ENCODE results near the gene DDAH1.
"Not testable (repeated sequence)": the region's sequence is repeated elsewhere in the genome, so short reads cannot be mapped to it uniquely, and the experiment has no call there.

Gene DDAH1

DNA sequence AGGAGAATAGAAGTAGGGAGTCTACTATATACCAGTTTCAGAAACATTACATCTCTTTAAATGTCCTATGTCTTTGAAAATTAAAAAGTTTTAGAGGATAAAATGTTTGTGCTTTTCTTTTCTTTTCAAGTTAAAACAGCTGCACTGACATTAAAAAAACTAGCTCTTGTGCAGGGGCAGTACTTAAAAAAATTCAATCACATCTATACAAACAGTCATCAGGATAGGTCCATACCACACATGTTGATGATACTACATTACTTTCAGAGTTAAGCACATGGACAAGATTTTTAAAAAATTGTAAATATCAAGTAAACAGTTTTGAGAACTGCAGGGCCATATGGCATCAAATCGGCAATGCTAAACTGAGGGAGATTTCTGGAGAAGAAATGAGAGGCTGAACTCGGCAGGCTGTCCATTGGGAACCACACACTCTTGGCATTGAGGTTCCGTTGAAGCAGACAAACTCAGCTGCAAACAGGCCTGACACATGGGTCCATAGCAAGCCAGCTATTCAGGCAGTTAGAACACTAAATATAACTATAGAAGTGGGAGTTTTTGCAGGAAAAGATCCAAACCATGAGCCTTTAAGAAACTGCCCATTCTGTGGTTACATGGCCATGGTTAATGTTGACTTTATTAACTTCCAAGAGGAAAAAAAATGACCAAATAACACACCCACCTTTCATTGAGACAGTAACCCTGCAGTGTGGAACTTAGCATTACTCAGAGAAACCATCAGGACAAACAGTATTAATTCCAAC lies 104.0 kb downstream of the DDAH1 start:
- H3K9ac ChIP-seq = no peak overlapping the region
- H3K27me3 ChIP-seq = no peaks in the 10 kb centered on the region
- H4K20me1 ChIP-seq = no peaks in the 10 kb centered on the region
- H3K4me3 ChIP-seq = no peak overlapping the region
- H3K4me2 ChIP-seq = no peak overlapping the region
- H3K36me3 ChIP-seq = no peaks in the 10 kb centered on the region
- no peaks in the 10 kb centered on the region for H3K9me3 ChIP-seq (replicated peaks in 1 of 11)
- peaks cover 0 to 10% (median 0%) of the 10 kb centered on the region in 10 experiments; a peak in 2 of 20 replicates for H3K4me1 ChIP-seq
- no peak overlapping the region for H3K27ac ChIP-seq
- TF ChIP-seq Cebpa-rat (IDR thresholded peaks at IDR 0.05) = no peak

DNA sequence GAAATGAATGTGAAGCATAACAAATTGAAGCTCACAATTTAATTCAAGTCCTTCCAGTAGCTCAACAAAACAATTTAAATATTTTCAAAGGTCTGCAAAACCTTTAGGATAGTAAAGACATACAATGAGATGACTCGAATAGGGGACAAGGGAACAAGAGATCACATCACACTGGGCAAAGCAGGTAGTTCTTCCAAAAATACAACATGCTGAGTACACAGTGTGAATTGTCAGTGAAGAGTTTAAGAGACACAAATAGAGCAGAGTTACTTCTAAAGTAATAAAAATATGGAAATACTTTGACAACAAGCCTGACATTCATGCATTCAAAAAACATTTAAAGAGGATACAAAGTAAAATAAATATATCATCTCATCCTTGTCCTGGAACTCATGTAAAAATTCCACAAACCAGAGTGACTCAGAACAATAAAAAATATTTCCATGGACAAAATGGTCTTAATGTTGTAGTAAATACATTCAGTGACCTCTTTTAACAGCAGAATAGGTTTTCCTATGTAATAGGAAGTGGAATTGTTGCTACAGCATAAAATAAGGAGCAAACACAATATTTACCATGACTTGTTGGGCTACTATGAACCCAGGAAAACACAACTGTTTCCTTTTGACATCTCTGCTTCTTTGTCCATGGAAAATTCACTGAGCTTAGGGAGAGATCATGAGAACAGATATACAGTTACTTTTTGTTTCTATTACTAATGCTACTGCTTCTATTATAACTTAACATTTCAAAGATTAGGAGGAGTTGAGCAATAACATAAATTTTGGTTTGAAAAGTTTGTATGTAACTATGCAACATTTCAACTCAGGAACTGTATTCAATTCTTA lies 104.9 kb downstream of the DDAH1 start:
- H3K27me3 ChIP-seq = no peaks in the 10 kb centered on the region
- H3K9me3 ChIP-seq (replicated peaks in 1 of 11) = no peaks in the 10 kb centered on the region
- TF ChIP-seq Cebpa-rat (IDR thresholded peaks at IDR 0.05) = no peak
- H3K27ac ChIP-seq = no peak overlapping the region
- no peak overlapping the region for H3K4me3 ChIP-seq
- no peaks in the 10 kb centered on the region for H4K20me1 ChIP-seq
- H3K9ac ChIP-seq = no peak overlapping the region
- H3K4me1 ChIP-seq = peaks cover 0 to 10% (median 0%) of the 10 kb centered on the region in 10 experiments; a peak in 2 of 20 replicates
- no peaks in the 10 kb centered on the region for H3K36me3 ChIP-seq
- H3K4me2 ChIP-seq = no peak overlapping the region

DNA sequence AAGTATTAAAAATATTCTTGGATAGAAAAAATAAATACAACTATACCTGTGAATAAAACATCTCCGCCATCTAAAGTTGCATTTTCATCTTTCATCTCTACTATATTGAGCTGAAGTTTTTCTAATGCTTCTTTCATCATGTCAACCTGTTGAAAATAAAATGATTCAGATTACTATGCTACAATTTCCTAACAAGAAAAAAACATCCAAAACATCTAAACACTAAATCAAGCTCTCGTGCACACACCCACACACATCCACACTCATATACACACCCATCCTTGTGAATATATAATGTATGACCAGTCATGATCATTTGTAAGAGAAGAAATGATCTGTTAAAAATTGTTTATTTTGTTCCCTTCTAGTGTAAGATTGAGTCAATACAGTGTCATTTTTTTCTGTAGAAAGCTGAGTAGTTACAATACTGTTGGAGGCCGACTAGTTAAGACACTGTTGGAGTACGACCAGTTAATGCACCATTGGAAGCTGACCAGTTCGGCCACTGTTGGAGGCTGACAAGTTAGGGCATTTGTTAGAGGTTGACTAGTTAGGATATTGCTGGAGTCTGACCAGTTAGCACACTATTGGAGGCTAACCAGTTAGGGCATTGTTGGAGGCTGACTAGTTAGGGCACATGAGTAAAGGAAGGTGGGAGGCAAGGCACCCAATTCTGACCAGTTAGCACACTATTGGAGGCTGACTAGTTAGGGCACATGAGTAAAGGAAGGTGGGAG lies 106.1 kb downstream of the DDAH1 start:
- TF ChIP-seq Cebpa-rat (IDR thresholded peaks at IDR 0.05) = no peak
- Histone ChIP-seq H3K36me3 (no peaks in the 10 kb centered on the region), H3K27ac (no peak overlapping the region), H3K27me3 (no peaks in the 10 kb centered on the region), H3K9me3 (replicated peaks in 1 of 11) (no peaks in the 10 kb centered on the region), H4K20me1 (no peaks in the 10 kb centered on the region), H3K4me1 (peaks cover 0 to 10% (median 0%) of the 10 kb centered on the region in 10 experiments; a peak in 2 of 20 replicates), H3K4me2 (no peak overlapping the region), H3K4me3 (no peak overlapping the region), H3K9ac (no peak overlapping the region)

- H3K9ac ChIP-seq = no peak overlapping the region
- H3K27me3 ChIP-seq = no peaks in the 10 kb centered on the region
- no peaks in the 10 kb centered on the region for H3K9me3 ChIP-seq (replicated peaks in 1 of 11)
- no peaks in the 10 kb centered on the region for H4K20me1 ChIP-seq
- H3K4me1 ChIP-seq = no peaks in the 10 kb centered on the region
- no peak for TF ChIP-seq Cebpa-rat (IDR thresholded peaks at IDR 0.05)
- H3K4me3 ChIP-seq = no peak overlapping the region
- no peak overlapping the region for H3K4me2 ChIP-seq
- H3K27ac ChIP-seq = no peak overlapping the region
- no peaks in the 10 kb centered on the region for H3K36me3 ChIP-seq
These were observed 107.1 kb downstream of the DDAH1 start for GRCh38 chr1:85357817-85358216.

- H3K27ac ChIP-seq = no peak overlapping the region
- no peaks in the 10 kb centered on the region for H3K9me3 ChIP-seq (replicated peaks in 1 of 11)
- H3K27me3 ChIP-seq = no peaks in the 10 kb centered on the region
- H3K4me1 ChIP-seq = no peaks in the 10 kb centered on the region
- TF ChIP-seq Cebpa-rat (IDR thresholded peaks at IDR 0.05) = no peak
- no peaks in the 10 kb centered on the region for H4K20me1 ChIP-seq
- H3K36me3 ChIP-seq = no peaks in the 10 kb centered on the region
- no peak overlapping the region for H3K4me3 ChIP-seq
- no peak overlapping the region for H3K4me2 ChIP-seq
- no peak overlapping the region for H3K9ac ChIP-seq
These were observed 108.8 kb downstream of the DDAH1 start for GRCh38 chr1:85356130-85356529.

GRCh38 chr1:85352055-85352454 lies 112.9 kb downstream of the DDAH1 start:
- no peaks in the 10 kb centered on the region for H3K36me3 ChIP-seq
- no peak overlapping the region for H3K4me2 ChIP-seq
- H3K4me1 ChIP-seq = no peaks in the 10 kb centered on the region
- no peak for TF ChIP-seq Cebpa-rat (IDR thresholded peaks at IDR 0.05)
- H4K20me1 ChIP-seq = no peaks in the 10 kb centered on the region
- no peaks in the 10 kb centered on the region for H3K9me3 ChIP-seq (replicated peaks in 1 of 11)
- H3K9ac ChIP-seq = no peak overlapping the region
- H3K27me3 ChIP-seq = no peaks in the 10 kb centered on the region
- H3K27ac ChIP-seq = no peak overlapping the region
- no peak overlapping the region for H3K4me3 ChIP-seq

DNA sequence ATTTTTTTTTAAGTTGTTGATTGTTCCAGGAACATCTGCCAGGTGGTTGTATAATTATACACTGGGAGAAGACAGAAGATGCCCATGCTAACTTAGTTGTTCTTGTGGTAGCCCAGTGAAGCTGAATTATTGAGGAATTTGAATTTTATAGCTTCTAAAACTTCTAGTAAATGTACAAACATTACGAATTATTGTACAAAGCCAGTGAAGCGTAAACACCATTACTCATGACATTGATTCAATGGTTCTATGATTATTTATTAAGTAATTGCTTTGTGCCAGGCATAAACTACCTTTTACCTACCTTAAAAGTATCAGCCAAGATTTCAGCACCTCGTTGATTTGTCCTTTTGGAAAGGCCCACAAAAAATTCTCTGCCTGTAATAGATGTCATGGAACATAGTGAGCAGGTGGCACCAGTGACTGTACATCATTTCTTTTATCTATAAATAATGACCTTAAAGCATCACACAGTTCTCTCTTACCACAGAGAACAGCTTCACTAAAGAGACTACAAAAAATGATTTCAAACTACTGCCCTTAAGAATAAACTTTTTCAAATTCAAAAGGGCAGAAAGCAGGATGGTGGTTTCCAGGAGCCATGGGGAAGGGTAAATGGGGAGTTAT lies 113.6 kb downstream of the DDAH1 start:
- Histone ChIP-seq H3K9me3 (replicated peaks in 1 of 11) (peaks cover 0 to 2% (median 0%) of the 10 kb centered on the region in 11 experiments; a peak in 1 of 22 replicates), H3K9ac (no peak overlapping the region), H3K4me2 (no peak overlapping the region), H3K27ac (no peak overlapping the region), H3K4me3 (no peak overlapping the region), H3K27me3 (peaks cover 0 to 2% (median 0%) of the 10 kb centered on the region in 11 experiments; a peak in 1 of 22 replicates), H3K36me3 (no peaks in the 10 kb centered on the region), H4K20me1 (no peaks in the 10 kb centered on the region), H3K4me1 (no peaks in the 10 kb centered on the region)
- no peak for TF ChIP-seq Cebpa-rat (IDR thresholded peaks at IDR 0.05)

DNA sequence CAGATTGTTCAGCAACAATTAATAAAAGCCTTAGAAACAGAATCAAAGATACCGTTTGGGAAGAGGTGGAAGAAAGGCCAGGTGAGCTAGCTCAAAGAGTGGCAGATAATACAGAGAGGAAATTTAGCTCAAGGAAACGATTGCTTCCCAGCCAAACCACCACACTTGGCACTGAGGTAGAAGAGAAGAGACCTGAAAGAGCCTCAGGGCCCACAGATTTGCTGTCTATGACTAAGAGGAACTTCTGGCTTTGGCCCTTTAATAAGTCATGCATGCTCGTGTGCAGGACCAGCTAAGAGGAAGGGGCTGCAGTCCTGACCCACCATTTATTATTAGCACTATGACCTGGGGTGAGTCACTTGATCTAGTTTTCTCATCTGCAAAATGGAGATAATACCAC lies 115.7 kb downstream of the DDAH1 start:
- Histone ChIP-seq H4K20me1 (no peaks in the 10 kb centered on the region), H3K9me3 (replicated peaks in 1 of 11) (peaks cover 0 to 6% (median 0%) of the 10 kb centered on the region in 11 experiments; a peak in 1 of 22 replicates), H3K4me3 (no peak overlapping the region), H3K4me2 (no peak overlapping the region), H3K36me3 (no peaks in the 10 kb centered on the region), H3K27me3 (peaks cover 0 to 17% (median 0%) of the 10 kb centered on the region in 11 experiments; a peak in 2 of 22 replicates), H3K9ac (no peak overlapping the region), H3K27ac (no peak overlapping the region), H3K4me1 (no peaks in the 10 kb centered on the region)
- no peak for TF ChIP-seq Cebpa-rat (IDR thresholded peaks at IDR 0.05)

DNA sequence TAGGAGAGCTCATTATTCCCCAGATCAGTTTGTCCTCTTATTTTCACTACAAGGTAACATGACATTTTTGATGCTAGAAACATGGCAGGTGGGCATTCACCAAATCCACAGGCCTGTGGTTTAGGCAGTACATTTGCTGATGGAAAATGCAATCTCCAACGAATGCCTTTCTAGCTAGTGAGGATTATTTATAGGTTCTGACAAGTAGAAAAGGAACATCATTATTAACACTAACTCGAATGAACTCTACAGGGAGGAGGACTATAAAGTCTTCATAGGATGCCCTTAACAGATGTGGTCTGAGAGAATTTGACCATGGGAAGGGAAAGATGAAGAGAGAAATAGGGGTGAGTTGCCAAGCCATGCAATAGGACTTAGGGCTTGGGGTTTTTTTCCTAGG lies 117.1 kb downstream of the DDAH1 start:
- no peaks in the 10 kb centered on the region for H3K4me1 ChIP-seq
- TF ChIP-seq Cebpa-rat (IDR thresholded peaks at IDR 0.05) = no peak
- H3K27me3 ChIP-seq = peaks cover 0 to 27% (median 0%) of the 10 kb centered on the region in 11 experiments; a peak in 7 of 22 replicates
- no peak overlapping the region for H3K4me3 ChIP-seq
- H3K9me3 ChIP-seq (replicated peaks in 1 of 11) = peaks cover 0 to 6% (median 0%) of the 10 kb centered on the region in 11 experiments; a peak in 1 of 22 replicates
- no peak overlapping the region for H3K27ac ChIP-seq
- no peak overlapping the region for H3K9ac ChIP-seq
- H3K36me3 ChIP-seq = no peaks in the 10 kb centered on the region
- no peaks in the 10 kb centered on the region for H4K20me1 ChIP-seq
- H3K4me2 ChIP-seq = no peak overlapping the region

DNA sequence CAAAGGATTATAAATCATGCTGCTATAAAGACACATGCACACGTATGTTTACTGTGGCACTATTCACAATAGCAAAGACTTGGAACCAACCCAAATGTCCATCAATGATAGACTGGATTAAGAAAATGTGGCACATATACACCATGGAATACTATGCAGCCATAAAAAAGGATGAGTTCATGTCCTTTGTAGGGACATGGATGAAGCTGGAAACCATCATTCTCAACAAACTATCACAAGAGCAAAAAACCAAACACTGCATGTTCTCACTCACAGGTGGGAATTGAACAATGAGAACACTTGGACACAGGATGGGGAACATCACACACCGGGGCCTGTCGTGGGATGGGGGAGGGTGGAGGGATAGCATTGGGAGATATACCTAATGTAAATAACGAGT lies 117.7 kb downstream of the DDAH1 start:
- H3K4me3 ChIP-seq; H3K9ac ChIP-seq; H3K4me2 ChIP-seq; H3K36me3 ChIP-seq; H3K9me3 ChIP-seq (replicated peaks in 1 of 11); H3K27ac ChIP-seq; H3K4me1 ChIP-seq; H4K20me1 ChIP-seq: not testable (repeated sequence)
- H3K27me3 ChIP-seq = peaks cover 0 to 33% (median 0%) of the 10 kb centered on the region in 11 experiments; a peak in 7 of 22 replicates

All from BLaER1 treated with 17β-estradiol and CSF1 and Interleukin-3, amounts not matched to agents 10 nM and 100 nM (cell line).